Thyroid gland (tissue), 4 donors: ENCODE measurements around the gene NUTM1. TPM values are rescaled to one million over a fixed set of nuclear protein-coding genes. Genes with fewer than 3 reads are reported as not detected.

Source experiments
- DNase-seq, 2 donors: peaks; one replicate each; pipeline ENCODE4 v3.0.0-alpha.2; 2019
- H3K27ac ChIP-seq, 3 donors: fragments of 200-600 bp; sonication (generic); 1 replicate in 2 of 3; 2 replicates in 1 of 3; pipeline ENCODE4 v1.5.1; 2016 to 2019; ENCODE audit warnings: mild to moderate bottlenecking in 1 of 3, moderate library complexity in 1 of 3
- H3K27me3 ChIP-seq: fragments of 200-600 bp; sonication (generic); one replicate; pipeline ENCODE4 v1.5.1; 2019
- H3K36me3 ChIP-seq, 2 donors: fragments of 200-600 bp; sonication (generic); one replicate each; pipeline ENCODE4 v1.5.1; 2016 to 2019
- H3K4me1 ChIP-seq, 2 donors: fragments of 200-600 bp; sonication (generic); one replicate each; pipeline ENCODE4 v1.5.1; 2017 to 2019
- H3K4me3 ChIP-seq, 3 donors: fragments of 200-600 bp; sonication (generic); replicated peaks in 1 of 3; 1 replicate in 2 of 3; 2 replicates in 1 of 3; pipeline ENCODE4 v1.5.1; 2016; ENCODE audit warnings: mild to moderate bottlenecking in 1 of 3
- H3K9me3 ChIP-seq: fragments of 200-600 bp; sonication (generic); one replicate; pipeline ENCODE4 v1.5.1; 2017
- CTCF ChIP-seq, 6 experiments: fragments of 200-600 bp in 3 of 6; fragments of 450-650 bp in 3 of 6; sonication (generic) in 3 of 6; IDR thresholded peaks; one replicate each; pipeline ENCODE4 v1.5.1; 2016 to 2019; ENCODE audit warnings: antibody characterized with exemption in 6 of 6, mild to moderate bottlenecking in 2 of 6, inconsistent platforms in 1 of 6, moderate library complexity in 1 of 6
- POLR2A ChIP-seq, 2 donors: fragments of 450-650 bp; IDR thresholded peaks; one replicate each; pipeline ENCODE4 v1.6.1; 2017; ENCODE audit warnings: antibody characterized with exemption in 2 of 2, mild to moderate bottlenecking in 2 of 2, moderate library complexity in 1 of 2
- WGBS, 2 donors: methylation state at CpG; one replicate each; pipeline ENCODE4 v1.1.5; 2017; 5-methylcytosine and 5-hydroxymethylcytosine counted together
- intact Hi-C: fragments of 100-400 bp; cut with DNase I; formaldehyde crosslinking; loops from one replicate; pipeline ENCODE4 v1.15.1; 2023
- total RNA-seq, 4 donors: library from RNA; depleted of rRNA; stranded (reverse); fragments of >200 nt; gene quantifications; one replicate each; pipeline ENCODE4 v1.2.3, GENCODE V29; 2016

NUTM1 gene
- total RNA-seq, 4 donors from 2014 or later, result 0.13 TPM; not detected in 3

- intact Hi-C loops, result no loop called here
- 34 to 37% methylated on average over 2 of the region's 2 CpGs for WGBS, 2 donors
- Histone ChIP-seq H3K4me1 (peaks cover 23 to 39% of the 10 kb centered on the region in 2 donors), H3K9me3 (no peaks in the 10 kb centered on the region), H3K36me3 (no peaks in the 10 kb centered on the region), H3K4me3 (no peak overlapping the region), H3K27ac (no peak overlapping the region), H3K27me3 (no peaks in the 10 kb centered on the region)
- no peak for TF ChIP-seq POLR2A (IDR thresholded peaks at IDR 0.05)
- TF ChIP-seq CTCF (IDR thresholded peaks at IDR 0.05), result no peak
- no peak for DNase-seq
Observed at GRCh38 chr15:34331809-34332208, 11.3 kb upstream of the NUTM1 start.

GRCh38 chr15:34332553-34333120 is 10.5 kb upstream of the NUTM1 start:
- H3K27ac ChIP-seq, result no peak overlapping the region
- H3K4me3 ChIP-seq, result no peak overlapping the region
- H3K27me3 ChIP-seq, result no peaks in the 10 kb centered on the region
- 94 to 98% methylated on average over 6 of the region's 6 CpGs for WGBS, 2 donors
- H3K4me1 ChIP-seq, result peaks cover 25 to 41% of the 10 kb centered on the region in 2 donors
- no peaks in the 10 kb centered on the region for H3K36me3 ChIP-seq
- no peaks in the 10 kb centered on the region for H3K9me3 ChIP-seq
- intact Hi-C loops, result no loop called here
- TF ChIP-seq POLR2A (IDR thresholded peaks at IDR 0.05) (no peak), CTCF (IDR thresholded peaks at IDR 0.05) (no peak)
- no peak for DNase-seq

- intact Hi-C loops, result no loop called here
- H3K9me3 ChIP-seq, result no peaks in the 10 kb centered on the region
- H3K27ac ChIP-seq, result peak overlapping the region in 2 of 3 donors; percentile 37 to 60
- no peak overlapping the region for H3K4me3 ChIP-seq
- 56 to 57% methylated on average over 4 of the region's 4 CpGs for WGBS, 2 donors
- H3K36me3 ChIP-seq, result no peaks in the 10 kb centered on the region
- TF ChIP-seq POLR2A (IDR thresholded peaks at IDR 0.05) (no peak), CTCF (IDR thresholded peaks at IDR 0.05) (no peak)
- no peak for DNase-seq
- H3K4me1 ChIP-seq, result peaks cover 25 to 37% of the 10 kb centered on the region in 2 donors
- H3K27me3 ChIP-seq, result no peaks in the 10 kb centered on the region
Observed at GRCh38 chr15:34334672-34335071, 8.4 kb upstream of the NUTM1 start.

- H3K4me3 ChIP-seq, result no peak overlapping the region
- H3K27me3 ChIP-seq, result no peaks in the 10 kb centered on the region
- peaks cover 0 to 3% of the 10 kb centered on the region in 2 donors for H3K36me3 ChIP-seq
- WGBS, 2 donors, result 70 to 74% methylated on average over 3 of the region's 3 CpGs
- peaks cover 25 to 37% of the 10 kb centered on the region in 2 donors for H3K4me1 ChIP-seq
- H3K27ac ChIP-seq, result peak overlapping the region; percentile 27 to 60 (median 37)
- intact Hi-C loops, result no loop called here
- no peaks in the 10 kb centered on the region for H3K9me3 ChIP-seq
- TF ChIP-seq CTCF (IDR thresholded peaks at IDR 0.05), result no peak
- TF ChIP-seq POLR2A (IDR thresholded peaks at IDR 0.05), result no peak
- DNase-seq, result no peak
Observed at GRCh38 chr15:34335176-34336032, 7.7 kb upstream of the NUTM1 start.
